ENCODE data around the gene TRAF6. TPM values are rescaled to one million over a fixed set of nuclear protein-coding genes. Genes with fewer than 3 reads are reported as not detected.

The TRAF6 gene
- total RNA-seq, 3 donors from 2014 or later (not counting 1 experiment from before 2014, with no cell fraction given): 37.9 to 43.3 (median 40.2) TPM

DNA sequence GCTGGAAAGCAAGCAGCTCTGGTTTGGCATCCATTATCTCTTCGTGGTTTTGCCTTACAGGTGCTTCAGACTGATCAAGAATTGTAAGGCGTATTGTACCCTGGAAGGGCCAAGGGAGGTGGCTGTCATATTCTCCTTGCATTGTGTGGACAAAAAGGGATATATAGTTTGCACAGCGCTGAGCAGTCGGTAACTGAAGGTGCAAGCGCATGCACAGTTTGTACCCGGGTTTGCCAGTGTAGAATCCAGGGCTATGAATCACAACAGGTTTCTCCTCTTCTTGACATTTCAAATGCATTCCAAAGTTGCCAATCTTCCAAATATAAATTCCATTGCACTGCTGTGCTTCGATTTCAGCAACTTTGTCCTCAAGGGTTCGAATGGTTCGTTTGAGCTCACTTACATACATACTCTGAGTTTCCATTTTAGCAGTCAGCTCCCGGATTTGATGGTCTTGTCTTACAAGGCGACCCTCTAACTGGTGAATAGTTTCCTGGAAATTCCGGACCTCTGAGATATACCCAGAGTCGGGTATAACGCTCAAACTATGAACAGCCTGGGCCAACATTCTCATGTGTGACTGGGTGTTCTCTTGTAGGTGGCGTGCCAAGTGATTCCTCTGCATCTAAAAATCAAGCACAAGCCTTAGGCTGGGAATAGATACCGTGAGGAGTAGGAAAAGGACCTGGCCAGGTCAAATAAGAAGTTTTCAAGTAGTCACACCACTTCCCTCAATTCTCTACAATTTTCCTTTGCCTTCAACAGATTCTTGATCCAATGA is 19.9 kb downstream of the TRAF6 start:
- Mint-ChIP-seq H3K27ac (peak overlapping the region in 1 of 2 donors; percentile 60), H3K36me3 (peaks cover 24% of the 10 kb centered on the region), H3K9me3 (no peaks in the 10 kb centered on the region), H3K4me1 (peaks cover 38 to 40% of the 10 kb centered on the region in 2 donors), H3K4me3 (no peak overlapping the region), H3K27me3 (ENCODE audit: low read depth in 2 of 2) (no peaks in the 10 kb centered on the region)
- DNase-seq: no peak
- H3K27me3 ChIP-seq (ENCODE audit: control insufficient read depth, insufficient read depth, low read length): no peaks in the 10 kb centered on the region
- H3K4me1 ChIP-seq (ENCODE audit: control insufficient read depth, insufficient read depth, low read length): peaks cover 5% of the 10 kb centered on the region
- TF ChIP-seq, protein P1, sequence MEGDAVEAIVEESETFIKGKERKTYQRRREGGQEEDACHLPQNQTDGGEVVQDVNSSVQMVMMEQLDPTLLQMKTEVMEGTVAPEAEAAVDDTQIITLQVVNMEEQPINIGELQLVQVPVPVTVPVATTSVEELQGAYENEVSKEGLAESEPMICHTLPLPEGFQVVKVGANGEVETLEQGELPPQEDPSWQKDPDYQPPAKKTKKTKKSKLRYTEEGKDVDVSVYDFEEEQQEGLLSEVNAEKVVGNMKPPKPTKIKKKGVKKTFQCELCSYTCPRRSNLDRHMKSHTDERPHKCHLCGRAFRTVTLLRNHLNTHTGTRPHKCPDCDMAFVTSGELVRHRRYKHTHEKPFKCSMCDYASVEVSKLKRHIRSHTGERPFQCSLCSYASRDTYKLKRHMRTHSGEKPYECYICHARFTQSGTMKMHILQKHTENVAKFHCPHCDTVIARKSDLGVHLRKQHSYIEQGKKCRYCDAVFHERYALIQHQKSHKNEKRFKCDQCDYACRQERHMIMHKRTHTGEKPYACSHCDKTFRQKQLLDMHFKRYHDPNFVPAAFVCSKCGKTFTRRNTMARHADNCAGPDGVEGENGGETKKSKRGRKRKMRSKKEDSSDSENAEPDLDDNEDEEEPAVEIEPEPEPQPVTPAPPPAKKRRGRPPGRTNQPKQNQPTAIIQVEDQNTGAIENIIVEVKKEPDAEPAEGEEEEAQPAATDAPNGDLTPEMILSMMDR (IDR thresholded peaks at IDR 0.05): no peak
- H3K9me3 ChIP-seq (ENCODE audit: control insufficient read depth, insufficient read depth, low read length): no peaks in the 10 kb centered on the region
- ATAC-seq: no peak
- H3K27ac ChIP-seq (ENCODE audit: low read length): no peak overlapping the region
- H3K4me3 ChIP-seq (ENCODE audit: low read length): no peak overlapping the region
- peaks cover 72% of the 10 kb centered on the region for H3K36me3 ChIP-seq (ENCODE audit: control insufficient read depth, insufficient read depth, low read length)
- intact Hi-C loops (cut with micrococcal nuclease): no loop called here
- 96% methylated on average over 16 of the region's 16 CpGs for WGBS (ENCODE audit: insufficient coverage)

DNA sequence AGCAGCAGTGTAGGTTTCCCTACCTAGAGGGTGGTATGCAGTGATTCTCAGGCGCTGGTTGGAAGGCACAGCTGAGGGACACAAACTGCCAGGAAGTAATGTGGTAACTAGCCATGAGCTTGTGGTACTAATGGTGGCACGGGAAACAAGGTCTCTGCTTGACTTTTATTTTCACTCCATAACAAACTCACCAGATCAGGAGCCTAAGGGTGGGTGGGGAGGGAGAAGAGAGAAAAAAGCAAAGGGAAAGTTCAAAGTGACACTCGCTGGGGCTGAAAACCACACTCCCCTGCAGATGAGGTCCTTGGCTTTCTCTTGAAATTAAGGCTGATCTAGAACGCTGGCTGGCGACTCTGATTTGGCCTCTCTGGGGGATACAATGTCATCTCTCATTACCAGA is 22.0 kb downstream of the TRAF6 start:
- peak overlapping the region; percentile 85 for H3K4me3 Mint-ChIP-seq
- H3K9me3 Mint-ChIP-seq: no peaks in the 10 kb centered on the region
- H3K27ac Mint-ChIP-seq: peak overlapping the region; percentile 88 to 89
- H3K27me3 ChIP-seq (ENCODE audit: control insufficient read depth, insufficient read depth, low read length): no peaks in the 10 kb centered on the region
- peaks cover 24% of the 10 kb centered on the region for H3K36me3 Mint-ChIP-seq
- DNase-seq: peak in 1 of 2 donors; percentile 24
- H3K9me3 ChIP-seq (ENCODE audit: control insufficient read depth, insufficient read depth, low read length): peaks cover 3% of the 10 kb centered on the region
- peak; percentile 58 to 67 (median 67) for ATAC-seq
- intact Hi-C loops (cut with micrococcal nuclease): no loop called here
- peak overlapping the region; percentile 60 for H3K27ac ChIP-seq (ENCODE audit: low read length)
- TF ChIP-seq, protein P1 (IDR thresholded peaks at IDR 0.05): no peak
- H3K4me3 ChIP-seq (ENCODE audit: low read length): no peak overlapping the region
- H3K4me1 Mint-ChIP-seq: peaks cover 39 to 43% of the 10 kb centered on the region in 2 donors
- peaks cover 10% of the 10 kb centered on the region for H3K4me1 ChIP-seq (ENCODE audit: control insufficient read depth, insufficient read depth, low read length)
- 0% methylated on average over 4 of the region's 5 CpGs for WGBS (ENCODE audit: insufficient coverage)
- H3K36me3 ChIP-seq (ENCODE audit: control insufficient read depth, insufficient read depth, low read length): peaks cover 57% of the 10 kb centered on the region
- no peaks in the 10 kb centered on the region for H3K27me3 Mint-ChIP-seq (ENCODE audit: low read depth in 2 of 2)

DNA sequence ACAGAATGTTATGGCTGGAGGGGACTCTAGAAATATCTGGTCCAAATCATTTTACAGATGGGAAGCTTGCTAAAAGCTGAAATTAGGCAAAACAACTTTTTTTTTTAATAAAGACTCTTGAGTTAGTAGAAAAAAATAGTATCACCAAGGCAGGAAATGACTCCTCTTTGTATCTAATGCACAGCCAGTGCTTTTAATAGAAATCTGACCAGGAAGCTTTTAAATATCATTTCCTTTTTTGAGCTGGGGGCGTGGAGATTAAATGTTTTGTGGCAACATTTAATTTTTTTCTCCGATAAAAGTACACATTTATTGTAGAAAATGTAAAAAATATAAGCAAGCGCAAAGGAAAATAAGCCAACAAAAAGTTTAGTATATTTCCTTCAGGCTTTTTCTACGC is 22.5 kb downstream of the TRAF6 start:
- Histone ChIP-seq H3K27me3 (ENCODE audit: control insufficient read depth, insufficient read depth, low read length) (no peaks in the 10 kb centered on the region), H3K27ac (ENCODE audit: low read length) (peak overlapping the region; percentile 60), H3K4me3 (ENCODE audit: low read length) (no peak overlapping the region), H3K9me3 (ENCODE audit: control insufficient read depth, insufficient read depth, low read length) (peaks cover 4% of the 10 kb centered on the region), H3K4me1 (ENCODE audit: control insufficient read depth, insufficient read depth, low read length) (peaks cover 12% of the 10 kb centered on the region), H3K36me3 (ENCODE audit: control insufficient read depth, insufficient read depth, low read length) (peaks cover 53% of the 10 kb centered on the region)
- DNase-seq (no peak), ATAC-seq (peak in 2 of 3 donors; percentile 45 to 58)
- Mint-ChIP-seq H3K27me3 (ENCODE audit: low read depth in 2 of 2) (no peaks in the 10 kb centered on the region), H3K4me3 (peak overlapping the region; percentile 85), H3K9me3 (no peaks in the 10 kb centered on the region), H3K27ac (peak overlapping the region; percentile 88 to 89), H3K4me1 (peaks cover 34 to 41% of the 10 kb centered on the region in 2 donors), H3K36me3 (peaks cover 20% of the 10 kb centered on the region)
- no CpG with 5 or more reads among the region's 4 CpGs for WGBS (ENCODE audit: insufficient coverage)
- TF ChIP-seq, protein P1 (IDR thresholded peaks at IDR 0.05): no peak
- intact Hi-C loops (cut with micrococcal nuclease): no loop called here

Data from natural killer cell (primary cell).